Upper lobe of left lung (tissue), 6 donors: ENCODE results near the gene PNKP. TPM values are rescaled to one million over a fixed set of nuclear protein-coding genes. Genes with fewer than 3 reads are reported as not detected.
A peak's percentile ranks its signal among the peaks of the same experiment; 100 is the strongest.

Experiments
- ATAC-seq, 2 donors: fragments of 200-7000 bp; cut with Tn5 transposase; one replicate each; pipeline ENCODE4 v1.9.1; 2022; ENCODE audit warnings: mild to moderate bottlenecking in 2 of 2, moderate library complexity in 2 of 2; ENCODE audit not compliant: low FRiP score in 2 of 2
- DNase-seq, 2 donors: peaks; one replicate each; pipeline ENCODE4 v3.0.0-alpha.2; 2019 to 2020
- H3K27ac ChIP-seq, 4 donors: fragments of 200-600 bp; sonication (generic); one replicate each; pipeline ENCODE4 v1.5.1; 2016 to 2019
- H3K27me3 ChIP-seq, 4 donors: fragments of 200-600 bp; sonication (generic); one replicate each; pipeline ENCODE4 v1.5.1; 2017 to 2019
- H3K36me3 ChIP-seq, 4 donors: fragments of 200-600 bp; sonication (generic); one replicate each; pipeline ENCODE4 v1.5.1; 2016 to 2019
- H3K4me1 ChIP-seq, 4 donors: fragments of 200-600 bp; sonication (generic); one replicate each; pipeline ENCODE4 v1.5.1; 2018 to 2019
- H3K4me3 ChIP-seq, 4 donors: fragments of 200-600 bp; sonication (generic); one replicate each; pipeline ENCODE4 v1.5.1; 2017 to 2019; ENCODE audit warnings: mild to moderate bottlenecking in 2 of 4, moderate library complexity in 1 of 4
- H3K9me3 ChIP-seq, 4 donors: fragments of 200-600 bp; sonication (generic); one replicate each; pipeline ENCODE4 v1.5.1; 2018 to 2019
- CTCF ChIP-seq, 6 experiments: fragments of 450-650 bp in 4 of 6; fragments of 200-600 bp in 2 of 6; sonication (generic) in 2 of 6; IDR thresholded peaks; one replicate each; pipeline ENCODE4 v1.5.1; 2016 to 2019; ENCODE audit warnings: antibody characterized with exemption in 6 of 6
- EP300 ChIP-seq, 4 donors: sonication (generic); formaldehyde crosslinking; IDR thresholded peaks; one replicate each; pipeline ENCODE4 v1.5.1; 2017; ENCODE audit warnings: antibody characterized with exemption in 4 of 4, control low read depth in 2 of 4
- POLR2A ChIP-seq, 4 donors: fragments of 450-650 bp; IDR thresholded peaks; one replicate each; pipeline ENCODE4 v1.5.1; 2016 to 2017; ENCODE audit warnings: antibody characterized with exemption in 4 of 4, mild to moderate bottlenecking in 2 of 4
- POLR2AphosphoS5 ChIP-seq, 2 donors: sonication (generic); formaldehyde crosslinking; IDR thresholded peaks; one replicate each; pipeline ENCODE4 v1.5.1; 2017; ENCODE audit warnings: antibody characterized with exemption in 2 of 2
- WGBS, 2 donors: methylation state at CpG; one replicate each; pipeline ENCODE4 v1.1.5; 2017 to 2018; 5-methylcytosine and 5-hydroxymethylcytosine counted together
- total RNA-seq, 6 donors: library from RNA; depleted of rRNA in 4 of 6; stranded (reverse); fragments of >200 nt in 4 of 6; gene quantifications; one replicate each; pipeline versions ENCODE4 v1.1.0 to v1.2.1, GENCODE V29; 2016 to 2021
- donor health status: DM: no; HTN: no; CAD: no; lungs with moderate emphysema.
- donor health status: DM: no; HTN: yes; CAD: no; lungs with severe emphysema.

Gene PNKP
- total RNA-seq, 6 donors from 2014 or later, result 47.6 to 321 (median 88.6) TPM

- peaks cover 10 to 13% (median 11%) of the 10 kb centered on the region in 4 donors for H3K4me1 ChIP-seq
- ATAC-seq, result peak; percentile 38 to 41
- peak overlapping the region in 3 of 4 donors; percentile 33 to 52 (median 43) for H3K4me3 ChIP-seq
Observed at GRCh38 chr19:49890349-49891311, 23.3 kb upstream of the PNKP start.

DNA sequence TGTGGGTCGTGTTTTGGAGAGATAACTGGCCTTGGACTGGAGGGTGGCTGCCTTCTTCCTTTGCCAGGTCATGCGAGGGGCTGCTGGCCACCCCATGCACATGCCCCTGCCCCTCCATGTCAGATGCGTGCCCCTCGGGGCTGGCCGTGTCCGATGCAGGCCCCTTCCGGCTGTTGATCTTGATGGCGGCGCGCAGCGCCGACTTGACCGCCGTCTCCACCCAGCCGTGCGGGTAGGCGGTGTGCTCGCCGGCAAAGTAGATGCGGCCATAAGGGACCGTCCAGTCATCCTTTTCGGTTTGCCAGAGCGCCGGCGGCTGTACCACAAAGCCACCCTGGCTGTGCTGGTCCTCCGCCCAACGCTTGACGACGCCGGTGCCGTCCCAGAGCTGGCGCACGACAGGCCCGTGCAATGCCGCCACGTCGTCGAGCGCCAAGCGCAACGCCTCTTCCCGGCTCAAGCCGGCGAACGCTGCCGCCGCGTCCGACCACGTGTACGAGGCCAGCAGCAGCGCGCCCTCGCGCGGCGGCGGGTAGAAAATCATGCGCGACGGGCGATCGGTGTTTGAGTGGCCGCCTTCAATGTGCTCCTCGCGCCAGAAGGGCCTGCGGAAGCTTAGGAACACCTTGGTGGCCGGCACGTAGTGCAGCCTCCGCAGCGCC is 22.4 kb upstream of the PNKP start:
- Histone ChIP-seq H3K4me3 (peak overlapping the region in 3 of 4 donors; percentile 33 to 52 (median 43)), H3K27me3 (peaks cover 0 to 3% (median 0%) of the 10 kb centered on the region in 4 donors), H3K36me3 (peaks cover 3 to 25% (median 16%) of the 10 kb centered on the region in 4 donors), H3K4me1 (peaks cover 10 to 13% (median 11%) of the 10 kb centered on the region in 4 donors), H3K27ac (no peak overlapping the region), H3K9me3 (no peaks in the 10 kb centered on the region)
- DNase-seq (peak; percentile 77 to 96), ATAC-seq (peak; percentile 50 to 89)
- TF ChIP-seq CTCF (IDR thresholded peaks at IDR 0.05) (peak; percentile 67 to 96 (median 91)), POLR2A (IDR thresholded peaks at IDR 0.05) (peak in 1 of 4 donors; percentile 20), POLR2AphosphoS5 (IDR thresholded peaks at IDR 0.05) (peak in 1 of 2 donors; percentile 45), EP300 (IDR thresholded peaks at IDR 0.05) (no peak)
- WGBS, 2 donors, result 38% methylated on average over 68 of the region's 71 CpGs; no CpG with 5 or more reads in 1 of the 2 donors

More at GRCh38 chr19:49890349-49891311, 23.3 kb upstream of the PNKP start:
- Histone ChIP-seq H3K27me3 (peaks cover 0 to 3% (median 0%) of the 10 kb centered on the region in 4 donors), H3K27ac (no peak overlapping the region), H3K36me3 (peaks cover 0 to 16% (median 9%) of the 10 kb centered on the region in 4 donors), H3K9me3 (no peaks in the 10 kb centered on the region)
- 27 to 33% methylated on average over 9 to 20 of the region's 69 CpGs for WGBS, 2 donors
- TF ChIP-seq POLR2A (IDR thresholded peaks at IDR 0.05) (no peak), EP300 (IDR thresholded peaks at IDR 0.05) (no peak), CTCF (IDR thresholded peaks at IDR 0.05) (peak in 3 of 6 experiments; percentile 16 to 45 (median 21)), POLR2AphosphoS5 (IDR thresholded peaks at IDR 0.05) (no peak)
- peak; percentile 53 to 91 for DNase-seq

DNA sequence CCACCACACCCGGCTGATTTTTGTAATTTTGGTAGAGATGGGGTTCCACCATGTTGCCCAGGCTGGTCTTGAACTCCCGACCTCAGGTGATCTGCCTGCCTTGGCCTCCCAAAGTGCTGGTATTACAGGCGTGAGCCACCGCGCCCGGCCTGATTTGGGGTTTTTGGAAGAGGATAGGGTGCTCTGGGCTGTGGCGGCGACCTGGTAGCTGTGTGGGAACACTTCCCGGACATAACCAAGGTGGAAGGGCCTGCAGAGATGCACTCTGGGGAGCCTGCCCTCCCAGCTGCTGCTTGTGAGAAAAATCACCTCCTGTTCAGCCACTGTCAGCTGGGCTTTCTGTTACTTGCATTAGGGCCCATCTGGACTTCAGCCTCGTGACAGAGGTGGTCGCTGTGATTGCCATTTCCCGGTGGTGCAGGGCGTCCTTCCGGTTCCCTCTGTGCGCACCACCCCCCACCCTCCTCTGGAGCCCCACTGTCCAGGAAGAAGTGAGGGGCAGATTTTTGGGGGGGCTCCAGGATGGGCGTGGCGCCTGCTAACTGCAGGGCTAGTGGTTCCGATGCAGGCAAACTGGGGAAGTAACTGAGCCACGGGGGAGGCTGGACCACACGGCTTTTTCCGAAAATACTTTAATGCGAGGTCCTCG is 21.8 kb upstream of the PNKP start:
- no peak overlapping the region for H3K4me3 ChIP-seq
- no peak for ATAC-seq
- H3K27ac ChIP-seq, result no peak overlapping the region
- peaks cover 0 to 3% (median 0%) of the 10 kb centered on the region in 4 donors for H3K27me3 ChIP-seq
- peaks cover 10 to 31% (median 23%) of the 10 kb centered on the region in 4 donors for H3K36me3 ChIP-seq
- TF ChIP-seq EP300 (IDR thresholded peaks at IDR 0.05) (no peak), CTCF (IDR thresholded peaks at IDR 0.05) (no peak)
- peaks cover 10 to 13% (median 11%) of the 10 kb centered on the region in 4 donors for H3K4me1 ChIP-seq
- DNase-seq, result no peak
- H3K9me3 ChIP-seq, result no peaks in the 10 kb centered on the region
- 93 to 94% methylated on average over 18 to 23 of the region's 23 CpGs for WGBS, 2 donors

DNA sequence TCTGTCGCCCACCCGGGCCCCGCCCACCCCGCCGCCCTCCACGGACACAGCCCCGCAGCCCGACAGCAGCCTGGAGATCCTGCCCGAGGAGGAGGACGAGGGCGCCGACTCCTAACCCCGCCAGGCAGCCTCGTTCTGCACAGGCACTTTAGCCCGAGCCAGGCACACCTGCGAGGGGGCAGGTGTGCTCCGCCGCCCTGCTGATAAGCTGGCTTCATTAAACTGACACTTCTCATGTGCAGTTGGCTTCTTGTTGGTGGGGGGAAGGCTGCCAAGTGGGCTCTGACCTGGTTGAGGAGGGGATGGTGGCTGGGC is 21.1 kb upstream of the PNKP start:
- peaks cover 16 to 38% (median 30%) of the 10 kb centered on the region in 4 donors for H3K36me3 ChIP-seq
- peaks cover 10 to 13% (median 11%) of the 10 kb centered on the region in 4 donors for H3K4me1 ChIP-seq
- ATAC-seq (no peak), DNase-seq (peak in 1 of 2 donors; percentile 75)
- WGBS, 2 donors, result 60 to 81% methylated on average over 1 to 18 of the region's 18 CpGs
- peaks cover 0 to 3% (median 0%) of the 10 kb centered on the region in 4 donors for H3K27me3 ChIP-seq
- no peak overlapping the region for H3K27ac ChIP-seq
- no peaks in the 10 kb centered on the region for H3K9me3 ChIP-seq
- no peak overlapping the region for H3K4me3 ChIP-seq
- TF ChIP-seq EP300 (IDR thresholded peaks at IDR 0.05) (no peak), POLR2A (IDR thresholded peaks at IDR 0.05) (no peak), CTCF (IDR thresholded peaks at IDR 0.05) (no peak), POLR2AphosphoS5 (IDR thresholded peaks at IDR 0.05) (no peak)
